ENCODE results near the gene CHDH.

DNA sequence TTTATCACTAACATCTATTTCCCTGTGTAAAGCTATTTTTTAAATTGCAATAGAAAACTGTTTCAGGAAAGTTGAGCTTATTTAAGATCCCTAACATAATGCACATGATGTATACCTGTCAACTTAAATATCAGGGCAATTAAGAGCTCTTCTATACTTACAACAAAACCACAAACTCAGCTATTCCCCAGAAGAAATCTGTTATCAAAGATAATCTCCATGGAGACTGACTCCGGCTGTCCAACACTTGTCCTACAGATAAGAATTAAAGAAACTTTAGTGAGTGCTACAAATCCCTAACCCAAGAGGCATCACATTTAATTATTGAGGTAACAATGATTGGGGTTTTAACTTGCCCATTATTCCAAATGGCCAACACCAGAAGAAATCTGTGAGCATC is 42.0 kb upstream of the CHDH start:
- TF ChIP-seq, protein P1, sequence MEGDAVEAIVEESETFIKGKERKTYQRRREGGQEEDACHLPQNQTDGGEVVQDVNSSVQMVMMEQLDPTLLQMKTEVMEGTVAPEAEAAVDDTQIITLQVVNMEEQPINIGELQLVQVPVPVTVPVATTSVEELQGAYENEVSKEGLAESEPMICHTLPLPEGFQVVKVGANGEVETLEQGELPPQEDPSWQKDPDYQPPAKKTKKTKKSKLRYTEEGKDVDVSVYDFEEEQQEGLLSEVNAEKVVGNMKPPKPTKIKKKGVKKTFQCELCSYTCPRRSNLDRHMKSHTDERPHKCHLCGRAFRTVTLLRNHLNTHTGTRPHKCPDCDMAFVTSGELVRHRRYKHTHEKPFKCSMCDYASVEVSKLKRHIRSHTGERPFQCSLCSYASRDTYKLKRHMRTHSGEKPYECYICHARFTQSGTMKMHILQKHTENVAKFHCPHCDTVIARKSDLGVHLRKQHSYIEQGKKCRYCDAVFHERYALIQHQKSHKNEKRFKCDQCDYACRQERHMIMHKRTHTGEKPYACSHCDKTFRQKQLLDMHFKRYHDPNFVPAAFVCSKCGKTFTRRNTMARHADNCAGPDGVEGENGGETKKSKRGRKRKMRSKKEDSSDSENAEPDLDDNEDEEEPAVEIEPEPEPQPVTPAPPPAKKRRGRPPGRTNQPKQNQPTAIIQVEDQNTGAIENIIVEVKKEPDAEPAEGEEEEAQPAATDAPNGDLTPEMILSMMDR (IDR thresholded peaks at IDR 0.05), result no peak
- no peak for TF ChIP-seq POLR2A (IDR thresholded peaks at IDR 0.05)

All from uterus (tissue), 2 donors.